Stimulated activated CD8-positive, alpha-beta memory T cell treated with anti-CD3 and anti-CD28 coated beads, Interleukin-15, amount 100 ng/mL, for 1 hour (primary cell): ENCODE measurements around the gene KRT74.
A peak's percentile ranks its signal among the peaks of the same experiment; 100 is the strongest.

Experiments used
- DNase-seq: peaks from one replicate; pipeline ENCODE4 v3.0.0-alpha.2; 2020; ENCODE audit warnings: low read depth

Gene KRT74

GRCh38 chr12:52573743-52574142 lies at the start of gene KRT74:
Gene KRT74 (minus strand): TSS chr12:52573843. CDS start chr12:52573777, 66 bp downstream.
- DNase-seq = no peak

- DNase-seq = no peak
Observed at GRCh38 chr12:52622349-52622748, 48.7 kb upstream of the KRT74 start.

GRCh38 chr12:52618866-52619265 lies 45.2 kb upstream of the KRT74 start:
- no peak for DNase-seq

- DNase-seq = no peak
Observed at GRCh38 chr12:52618216-52618615, 44.6 kb upstream of the KRT74 start, which contains the start of gene KRT73. Gene KRT73 (minus strand): TSS chr12:52618559. CDS start chr12:52618524, 35 bp downstream.

GRCh38 chr12:52617403-52617785 lies 43.8 kb upstream of the KRT74 start:
- no peak for DNase-seq

- no peak for DNase-seq
Observed at GRCh38 chr12:52616680-52617402, 43.2 kb upstream of the KRT74 start.

GRCh38 chr12:52615912-52616311 lies 42.3 kb upstream of the KRT74 start:
- no peak for DNase-seq

GRCh38 chr12:52615208-52615868 lies 41.7 kb upstream of the KRT74 start:
- no peak for DNase-seq

GRCh38 chr12:52614381-52615207 lies 41.0 kb upstream of the KRT74 start:
- no peak for DNase-seq

- no peak for DNase-seq
Observed at GRCh38 chr12:52613384-52614030, 39.9 kb upstream of the KRT74 start.

- no peak for DNase-seq
Observed at GRCh38 chr12:52612431-52613383, 39.1 kb upstream of the KRT74 start.

GRCh38 chr12:52611080-52611468 lies 37.4 kb upstream of the KRT74 start:
- no peak for DNase-seq

- no peak for DNase-seq
Observed at GRCh38 chr12:52608826-52609630, 35.4 kb upstream of the KRT74 start.

GRCh38 chr12:52608161-52608560 lies 34.5 kb upstream of the KRT74 start:
- no peak for DNase-seq

- DNase-seq = no peak
Observed at GRCh38 chr12:52607314-52607713, 33.7 kb upstream of the KRT74 start.

GRCh38 chr12:52606581-52607218 lies 33.1 kb upstream of the KRT74 start:
- no peak for DNase-seq

GRCh38 chr12:52606096-52606495 lies 32.5 kb upstream of the KRT74 start:
- no peak for DNase-seq

GRCh38 chr12:52605542-52605941 lies 31.9 kb upstream of the KRT74 start:
- no peak for DNase-seq

- no peak for DNase-seq
Observed at GRCh38 chr12:52604859-52605258, 31.2 kb upstream of the KRT74 start.

GRCh38 chr12:52603314-52603713 lies 29.7 kb upstream of the KRT74 start:
- DNase-seq = peak; percentile 13
